Measurements from ENCODE around the gene EIF4G3. TPM values are rescaled to one million over a fixed set of nuclear protein-coding genes. Genes with fewer than 3 reads are reported as not detected.

Gene EIF4G3
- total and polyA plus RNA-seq, 9 of the 15 experiments (the other 6 are each of a cell fraction or from before 2014, with no cell fraction given), result 6.7 to 40.5 (median 32.1) TPM

DNA sequence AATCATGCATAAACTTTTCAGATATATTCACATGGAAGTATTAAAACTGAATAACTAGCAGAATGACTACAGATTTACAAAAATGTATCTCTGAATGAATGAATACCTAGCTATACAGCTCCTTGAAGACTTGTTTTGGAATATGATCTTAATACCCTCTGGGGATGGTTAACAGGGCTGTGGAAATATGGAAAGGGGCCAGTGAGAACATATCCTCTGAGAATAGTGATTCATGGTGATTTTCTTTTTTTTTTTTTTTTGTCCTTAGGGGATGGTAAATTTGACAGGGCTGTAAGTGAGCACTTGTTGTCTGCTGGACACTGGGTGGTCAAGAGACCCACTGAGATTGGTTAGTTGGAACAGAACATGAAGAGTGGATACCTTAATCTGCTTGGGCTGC, 308.9 kb downstream of the EIF4G3 start (continued):
- TF ChIP-seq NEUROD1 (IDR thresholded peaks at IDR 0.05; ENCODE audit: borderline replicate concordance, low read depth, low read length, partially characterized antibody) (no peak), TAF15 (IDR thresholded peaks at IDR 0.05; ENCODE audit: low read depth, low read length) (no peak), EWSR1 (IDR thresholded peaks at IDR 0.05; ENCODE audit: borderline replicate concordance, low read depth, partially characterized antibody) (no peak)

GRCh38 chr1:20867062-20867461, 309.6 kb downstream of the EIF4G3 start:
- no peak for FAIRE-seq
- Histone ChIP-seq H3K4me2 (ENCODE audit: insufficient read depth, low read length) (no peak overlapping the region), H2AFZ (ENCODE audit: low read depth, low read length) (no peak overlapping the region), H3K9ac (ENCODE audit: insufficient read depth in 1 of 2, low read depth in 2 of 2, low read length in 2 of 2) (no peak overlapping the region), H3K36me3 (ENCODE audit: control insufficient read depth, insufficient read depth, low read length) (peaks cover 17% of the 10 kb centered on the region; the same call in 1 of the 3 replicates), H3K27me3 (ENCODE audit: control insufficient read depth in 2 of 2, insufficient read depth in 2 of 2, low read length in 2 of 2) (no peaks in the 10 kb centered on the region), H3K4me1 (replicated peaks in 1 of 2; ENCODE audit: control insufficient read depth in 2 of 2, insufficient read depth in 2 of 2, low read length in 2 of 2) (no peaks in the 10 kb centered on the region), H3K79me2 (ENCODE audit: control insufficient read depth, insufficient read depth, low read length) (no peaks in the 10 kb centered on the region), H3K4me3 (no peak overlapping the region), H3K27ac (ENCODE audit: extremely low read depth, low read depth, low read length) (no peak overlapping the region), H3K9me3 (replicated peaks; ENCODE audit: control insufficient read depth, insufficient read depth, low read depth, low read length) (no peaks in the 10 kb centered on the region), H3K9me1 (ENCODE audit: control insufficient read depth, insufficient read depth, low read length) (no peaks in the 10 kb centered on the region), H4K20me1 (replicated peaks; ENCODE audit: control insufficient read depth, insufficient read depth, low read length) (no peaks in the 10 kb centered on the region)
- CTCF ChIA-PET (ENCODE audit: low intra/inter-chr PET ratio), result interaction anchor here (0.6 to 0.9 kb wide), 2 partner anchors 9 to 25 kb away, joined by 3 read pairs; no protein-coding TSS in a partner anchor
- DNase-seq (ENCODE audit: extremely low read depth in 1 of 4, low spot score in 3 of 4), result no peak
- in situ Hi-C loops (cut with MboI), result no loop called here
- WGBS (ENCODE audit: insufficient coverage, low coverage, missing lambda C conversion rate), result 16% methylated on average over 1 of the region's 1 CpG
- intact Hi-C loops (cut with micrococcal nuclease), result no loop called here
- no peak for ATAC-seq
- BruUV-seq (replicated peaks), result no TSS peak
- POLR2A ChIA-PET, result interaction anchor here (0.8 to 1.4 kb wide), 2 partner anchors 14 to 35 kb away, joined by 3 to 4 read pairs; no protein-coding TSS in a partner anchor
- TF ChIP-seq ZNF311 (CRISPR knock-in tag; IDR thresholded peaks at IDR 0.05) (no peak), MTA1 (IDR thresholded peaks at IDR 0.05; ENCODE audit: borderline replicate concordance) (no peak)

Data from K562 (cell line).